ENCODE data around the gene CCL17. TPM values are rescaled to one million over a fixed set of nuclear protein-coding genes. Genes with fewer than 3 reads are reported as not detected.

Gene CCL17
- total RNA-seq, 1 donor from 2014 or later = not detected

GRCh38 chr16:57380671-57381462 lies 23.7 kb upstream of the CCL17 start:
- peaks cover 2% of the 10 kb centered on the region for H3K27me3 Mint-ChIP-seq (ENCODE audit: unreplicated experiment)
- H3K36me3 Mint-ChIP-seq (ENCODE audit: unreplicated experiment) = no peaks in the 10 kb centered on the region
- H3K9me3 Mint-ChIP-seq (ENCODE audit: unreplicated experiment) = no peaks in the 10 kb centered on the region
- H3K4me3 Mint-ChIP-seq (ENCODE audit: unreplicated experiment) = no peak overlapping the region
- DNase-seq (ENCODE audit: extremely low spot score, unreplicated experiment) = no peak
- H3K4me1 Mint-ChIP-seq (ENCODE audit: unreplicated experiment) = peaks cover 18% of the 10 kb centered on the region
- TF ChIP-seq CTCF (IDR thresholded peaks at IDR 0.05) = no peak
- H3K27ac Mint-ChIP-seq (ENCODE audit: unreplicated experiment) = no peak overlapping the region

- H3K4me3 Mint-ChIP-seq (ENCODE audit: unreplicated experiment) = no peak overlapping the region
- H3K27me3 Mint-ChIP-seq (ENCODE audit: unreplicated experiment) = no peaks in the 10 kb centered on the region
- DNase-seq (ENCODE audit: extremely low spot score, unreplicated experiment) = no peak
- TF ChIP-seq CTCF (IDR thresholded peaks at IDR 0.05) = no peak
- no peaks in the 10 kb centered on the region for H3K36me3 Mint-ChIP-seq (ENCODE audit: unreplicated experiment)
- peaks cover 27% of the 10 kb centered on the region for H3K4me1 Mint-ChIP-seq (ENCODE audit: unreplicated experiment)
- H3K9me3 Mint-ChIP-seq (ENCODE audit: unreplicated experiment) = no peaks in the 10 kb centered on the region
- no peak overlapping the region for H3K27ac Mint-ChIP-seq (ENCODE audit: unreplicated experiment)
Measured at GRCh38 chr16:57381791-57382534, 22.6 kb upstream of the CCL17 start.

GRCh38 chr16:57382535-57383275 lies 21.9 kb upstream of the CCL17 start:
- no peak overlapping the region for H3K27ac Mint-ChIP-seq (ENCODE audit: unreplicated experiment)
- no peak for DNase-seq (ENCODE audit: extremely low spot score, unreplicated experiment)
- no peaks in the 10 kb centered on the region for H3K9me3 Mint-ChIP-seq (ENCODE audit: unreplicated experiment)
- H3K27me3 Mint-ChIP-seq (ENCODE audit: unreplicated experiment) = no peaks in the 10 kb centered on the region
- no peaks in the 10 kb centered on the region for H3K36me3 Mint-ChIP-seq (ENCODE audit: unreplicated experiment)
- H3K4me1 Mint-ChIP-seq (ENCODE audit: unreplicated experiment) = peaks cover 27% of the 10 kb centered on the region
- no peak for TF ChIP-seq CTCF (IDR thresholded peaks at IDR 0.05)
- H3K4me3 Mint-ChIP-seq (ENCODE audit: unreplicated experiment) = no peak overlapping the region

- H3K27ac Mint-ChIP-seq (ENCODE audit: unreplicated experiment) = no peak overlapping the region
- DNase-seq (ENCODE audit: extremely low spot score, unreplicated experiment) = no peak
Measured at GRCh38 chr16:57383276-57384247, 21.0 kb upstream of the CCL17 start.

More at GRCh38 chr16:57383276-57384247, 21.0 kb upstream of the CCL17 start:
- peaks cover 28% of the 10 kb centered on the region for H3K4me1 Mint-ChIP-seq (ENCODE audit: unreplicated experiment)
- no peak overlapping the region for H3K4me3 Mint-ChIP-seq (ENCODE audit: unreplicated experiment)
- no peak for TF ChIP-seq CTCF (IDR thresholded peaks at IDR 0.05)
- H3K9me3 Mint-ChIP-seq (ENCODE audit: unreplicated experiment) = no peaks in the 10 kb centered on the region
- no peaks in the 10 kb centered on the region for H3K27me3 Mint-ChIP-seq (ENCODE audit: unreplicated experiment)
- no peaks in the 10 kb centered on the region for H3K36me3 Mint-ChIP-seq (ENCODE audit: unreplicated experiment)

All from osteocyte (in vitro differentiated cells).